Activated CD4-positive, alpha-beta T cell treated with anti-CD3 and anti-CD28 coated beads for 1 hour (primary cell): ENCODE data around the gene HJV.
"Not testable (repeated sequence)": the region's sequence is repeated elsewhere in the genome, so short reads cannot be mapped to it uniquely, and the experiment has no call there.

Experiments
- DNase-seq: peaks from one replicate; pipeline ENCODE4 v3.0.0-alpha.2; 2020

HJV gene

DNA sequence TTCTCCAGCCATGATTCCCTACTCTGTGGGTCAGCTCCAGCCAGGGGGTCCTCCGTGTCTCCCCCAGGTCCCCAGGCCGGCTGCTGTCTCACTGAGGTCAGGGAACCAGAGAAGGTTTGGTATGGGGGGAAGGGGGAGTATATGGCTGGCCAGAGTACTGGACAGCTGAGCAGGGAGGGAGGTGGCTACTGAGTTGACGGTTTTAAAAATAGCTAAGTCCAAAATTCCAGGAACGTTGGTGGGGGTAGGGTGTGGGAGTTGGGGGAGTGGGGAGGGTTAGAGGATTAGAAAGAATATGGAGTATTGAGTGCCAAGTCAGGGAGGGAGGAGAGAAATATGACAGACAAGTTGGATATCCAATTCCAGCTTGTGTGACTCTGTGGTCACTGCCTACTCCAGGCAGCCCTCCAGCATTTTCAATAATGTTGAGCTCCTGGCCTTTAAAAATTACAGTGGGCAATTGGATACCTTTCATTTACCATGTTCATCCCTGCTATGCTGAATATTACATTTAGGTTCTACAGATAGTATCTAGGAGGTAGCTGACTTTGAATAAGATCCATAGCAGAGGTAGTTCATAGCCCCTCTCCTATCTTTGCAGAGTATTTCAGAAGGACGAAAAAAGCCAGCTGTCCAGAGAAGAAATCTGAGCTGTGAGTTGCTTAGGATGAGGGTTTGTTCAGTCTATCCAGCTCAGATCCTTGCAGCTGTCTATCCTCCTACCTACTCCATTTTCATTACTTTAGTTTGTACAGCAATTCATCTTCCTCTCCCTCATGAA is at the start of gene HJV:
TSS of gene HJV (minus strand) at position 114 of the 781 bp plus-strand sequence. CDS start 1,504 bp downstream, outside the sequence.
- no peak for DNase-seq

DNA sequence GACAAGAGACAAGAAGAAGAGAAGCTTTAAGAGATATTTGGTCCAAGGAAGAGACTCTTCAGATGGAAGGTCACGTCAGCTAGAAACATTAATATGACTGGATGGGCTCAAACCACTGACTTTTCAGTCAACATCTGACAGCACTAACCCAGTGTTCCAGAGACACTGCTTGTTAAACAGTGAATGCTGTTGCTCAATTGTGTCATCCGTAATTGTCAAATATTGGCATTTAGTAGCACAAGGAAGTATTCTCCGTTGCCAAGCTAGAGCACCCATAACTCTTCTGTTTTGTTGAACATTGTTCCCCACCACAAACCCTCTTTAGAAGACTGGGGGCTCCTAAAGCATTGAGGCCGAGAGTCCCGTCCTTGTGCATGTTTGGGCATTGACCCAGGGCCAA is 37.6 kb upstream of the HJV start:
- not testable (repeated sequence) for DNase-seq

GRCh38 chr1:146051852-146052676 is 30.5 kb upstream of the HJV start:
- peak; percentile 57 for DNase-seq

DNA sequence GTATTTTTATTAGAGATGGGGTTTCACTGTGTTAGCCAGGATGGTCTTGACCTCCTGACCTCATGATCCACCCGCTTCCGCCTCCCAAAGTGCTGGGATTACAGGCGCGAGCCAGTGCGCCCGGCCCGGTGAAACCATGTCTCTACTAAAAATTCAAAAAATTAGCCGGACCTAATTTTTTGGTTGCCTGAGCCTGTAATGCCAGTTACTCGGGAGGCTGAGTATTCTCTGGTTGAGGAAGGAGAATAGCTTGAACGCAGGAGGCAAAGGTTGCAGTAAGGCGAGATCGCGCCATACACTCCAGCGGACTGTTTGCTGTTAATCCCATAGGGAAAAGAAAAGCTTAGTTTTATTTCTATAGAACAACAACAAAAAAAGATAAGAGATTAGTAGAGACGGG is 29.9 kb upstream of the HJV start:
- no peak for DNase-seq

GRCh38 chr1:146050652-146050963 is 29.1 kb upstream of the HJV start:
- not testable (repeated sequence) for DNase-seq

GRCh38 chr1:146049866-146050651 is 28.5 kb upstream of the HJV start:
- not testable (repeated sequence) for DNase-seq

GRCh38 chr1:146049436-146049835 is 27.9 kb upstream of the HJV start:
- DNase-seq = no peak

- not testable (repeated sequence) for DNase-seq
These were observed 27.1 kb upstream of the HJV start for GRCh38 chr1:146048514-146049115.

DNA sequence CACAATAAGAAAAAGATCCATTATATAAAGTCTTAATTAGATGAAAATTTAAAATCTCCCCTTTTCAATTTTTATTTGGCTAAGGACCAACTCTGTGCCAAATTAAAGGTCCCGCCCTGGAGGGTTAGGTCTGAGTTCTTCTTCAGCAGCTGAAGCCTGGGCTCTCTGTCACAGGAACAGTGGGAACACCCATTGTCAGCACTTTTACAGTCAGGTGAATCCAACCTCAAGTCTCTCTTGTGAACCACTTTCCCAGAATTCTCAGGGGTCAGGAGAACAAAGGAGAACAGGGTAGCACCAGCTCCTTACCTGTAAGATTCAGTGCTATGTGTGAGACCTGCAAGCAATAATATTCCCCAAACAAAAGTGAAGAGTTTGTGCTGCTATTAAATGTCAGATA is 25.1 kb upstream of the HJV start:
- no peak for DNase-seq

DNA sequence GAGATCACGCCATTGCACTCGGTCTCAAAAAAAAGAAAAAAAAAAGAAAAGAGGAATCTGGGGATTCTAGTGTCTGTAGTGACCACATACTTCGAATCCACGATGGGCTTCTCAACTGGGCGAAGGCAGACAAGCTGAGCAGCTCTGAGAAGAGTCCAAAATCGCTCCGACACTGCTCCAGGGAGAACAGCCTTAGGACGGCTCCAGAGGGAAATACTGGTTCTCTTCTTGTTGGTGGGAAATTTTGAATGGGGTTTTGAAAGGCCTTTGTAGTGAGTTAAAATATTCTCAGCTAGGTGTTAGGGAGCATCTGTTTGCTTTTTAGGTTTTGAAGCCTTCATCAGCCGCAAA is 18.3 kb upstream of the HJV start:
- no peak for DNase-seq

GRCh38 chr1:146036965-146037646 is 15.6 kb upstream of the HJV start:
- DNase-seq = peak; percentile 58

DNA sequence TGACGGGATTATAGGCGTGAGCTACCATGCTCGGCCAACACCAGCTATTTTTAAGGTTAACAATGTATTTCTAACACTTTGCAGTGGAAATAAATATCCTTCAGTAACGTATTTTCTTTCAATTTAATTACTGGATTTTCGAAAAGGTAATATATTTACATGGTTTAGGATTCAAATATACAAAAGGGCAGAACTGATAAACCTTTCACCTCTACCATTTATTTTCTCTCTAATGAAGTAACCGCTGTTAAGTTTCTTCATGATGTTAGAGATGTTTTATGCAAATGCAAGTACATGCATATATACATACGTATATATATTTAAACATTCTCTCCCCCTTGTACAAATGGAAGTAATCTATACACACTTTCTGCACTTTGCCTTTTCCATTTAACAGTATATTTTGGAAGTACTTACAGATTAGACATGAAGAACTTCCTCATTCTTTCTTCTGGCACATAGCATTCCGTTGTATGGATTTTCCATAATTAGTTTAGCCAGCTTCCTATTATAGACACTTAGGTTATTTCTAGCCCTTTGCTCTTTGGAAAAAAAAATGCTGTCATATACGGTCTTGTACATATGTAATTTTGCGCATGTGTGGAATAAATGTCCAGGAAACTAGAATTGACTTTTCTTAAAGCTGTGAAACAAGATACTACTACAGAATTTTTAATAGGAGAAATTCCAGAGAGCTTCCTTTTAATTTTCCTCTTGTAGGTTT is 14.9 kb upstream of the HJV start:
- DNase-seq = no peak

DNA sequence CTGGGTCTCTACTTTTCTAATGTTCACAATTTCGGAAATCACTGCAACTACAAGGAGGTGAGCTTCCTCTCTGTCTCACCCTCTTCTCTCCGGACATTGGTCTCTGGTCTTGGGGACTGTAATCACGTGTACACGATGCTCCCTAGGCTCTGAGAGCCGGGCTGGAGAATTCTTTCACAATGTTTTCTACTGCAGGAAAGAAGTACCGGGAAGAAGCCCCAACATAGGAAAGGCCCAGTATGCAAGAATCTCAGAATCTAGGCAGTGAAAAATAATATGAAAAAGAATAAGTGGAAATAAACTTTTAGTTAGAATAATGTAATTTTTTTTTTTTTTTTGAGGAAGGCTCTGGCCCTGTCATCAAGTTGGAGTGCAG is 13.5 kb upstream of the HJV start:
- no peak for DNase-seq

DNA sequence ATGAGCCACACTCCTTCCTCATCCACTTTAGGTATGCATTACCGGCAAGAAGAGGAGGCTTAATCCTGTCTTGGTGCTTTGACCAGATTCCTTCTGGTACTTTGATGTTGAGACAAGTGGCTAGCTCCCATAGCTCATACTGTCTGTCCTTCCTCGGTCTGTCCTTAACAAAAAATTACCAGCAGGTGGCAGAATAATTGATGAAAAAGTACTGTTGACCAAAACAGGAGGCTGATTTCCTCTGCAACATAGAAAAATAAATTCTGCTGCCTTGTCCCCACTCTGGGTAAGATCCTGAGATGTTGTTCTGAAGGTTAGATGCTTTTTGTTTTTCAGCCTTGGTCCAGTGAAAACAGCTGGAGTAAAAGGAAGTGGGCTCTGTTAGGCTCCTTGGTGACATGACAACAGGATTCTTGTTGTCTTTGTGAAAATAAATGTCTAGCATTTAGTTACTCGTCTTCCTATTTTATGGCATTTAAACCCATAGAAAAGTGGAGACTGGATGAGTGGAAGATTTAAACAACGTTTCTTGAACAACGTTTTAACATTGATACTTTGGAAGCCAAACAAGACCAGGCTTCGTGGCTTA is 11.2 kb upstream of the HJV start:
- DNase-seq = no peak

- DNase-seq = no peak
These were observed 9.9 kb upstream of the HJV start for GRCh38 chr1:146031476-146031875.

- no peak for DNase-seq
These were observed 7.6 kb upstream of the HJV start for GRCh38 chr1:146029117-146029516.

DNA sequence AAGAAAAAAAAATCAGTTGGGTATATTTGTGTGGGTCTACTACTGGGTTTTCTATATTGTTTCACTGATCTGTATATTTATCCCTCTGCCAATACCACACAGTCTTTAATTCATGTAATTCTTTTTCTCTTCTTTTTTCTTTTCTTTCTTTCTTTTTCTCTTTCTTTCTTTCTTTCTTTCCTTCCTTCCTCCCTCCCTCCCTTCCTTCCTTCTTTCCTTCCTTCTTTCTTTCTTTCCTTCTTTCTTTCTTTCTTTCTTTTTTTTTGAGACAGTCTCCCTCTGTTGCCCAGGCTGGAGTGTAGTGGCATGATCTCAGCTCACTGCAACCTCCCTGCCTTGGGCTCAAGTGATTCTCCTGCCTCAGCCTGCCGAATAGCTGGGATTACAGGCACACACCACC is 5.1 kb upstream of the HJV start:
- DNase-seq = not testable (repeated sequence)

DNA sequence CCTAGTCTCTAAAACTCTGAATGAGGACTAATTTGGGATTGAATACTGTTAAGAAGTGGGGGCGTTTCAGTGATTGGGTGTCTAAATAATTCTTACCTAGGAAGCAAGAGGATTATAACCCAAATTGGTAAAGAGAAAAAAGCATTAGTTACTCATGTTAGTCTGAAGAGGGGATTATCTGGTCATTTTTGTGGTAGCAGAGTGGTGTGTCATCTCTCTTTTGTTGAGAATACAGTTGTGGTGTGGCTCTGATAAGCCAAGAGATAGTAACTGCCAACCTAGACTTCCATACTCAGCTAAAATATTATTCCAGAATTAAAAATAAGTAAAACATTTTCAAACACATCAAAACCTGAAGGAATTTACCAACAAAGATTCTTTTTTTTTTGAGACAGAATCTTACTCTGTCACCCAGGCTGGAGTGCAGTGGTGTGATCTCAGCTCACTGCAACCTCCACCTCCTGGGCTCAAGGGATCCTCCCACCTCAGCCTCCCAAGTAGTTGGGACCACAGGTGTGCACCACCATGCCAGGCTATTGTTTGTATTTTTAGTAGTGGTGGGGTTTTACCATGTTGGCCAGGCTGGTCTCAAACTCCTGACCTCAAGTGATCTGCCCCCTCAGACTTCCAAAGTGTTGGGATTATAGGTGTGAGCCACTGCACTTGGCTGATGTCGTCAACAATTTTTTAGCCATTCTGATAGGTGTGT is 4.4 kb upstream of the HJV start:
- not testable (repeated sequence) for DNase-seq

DNA sequence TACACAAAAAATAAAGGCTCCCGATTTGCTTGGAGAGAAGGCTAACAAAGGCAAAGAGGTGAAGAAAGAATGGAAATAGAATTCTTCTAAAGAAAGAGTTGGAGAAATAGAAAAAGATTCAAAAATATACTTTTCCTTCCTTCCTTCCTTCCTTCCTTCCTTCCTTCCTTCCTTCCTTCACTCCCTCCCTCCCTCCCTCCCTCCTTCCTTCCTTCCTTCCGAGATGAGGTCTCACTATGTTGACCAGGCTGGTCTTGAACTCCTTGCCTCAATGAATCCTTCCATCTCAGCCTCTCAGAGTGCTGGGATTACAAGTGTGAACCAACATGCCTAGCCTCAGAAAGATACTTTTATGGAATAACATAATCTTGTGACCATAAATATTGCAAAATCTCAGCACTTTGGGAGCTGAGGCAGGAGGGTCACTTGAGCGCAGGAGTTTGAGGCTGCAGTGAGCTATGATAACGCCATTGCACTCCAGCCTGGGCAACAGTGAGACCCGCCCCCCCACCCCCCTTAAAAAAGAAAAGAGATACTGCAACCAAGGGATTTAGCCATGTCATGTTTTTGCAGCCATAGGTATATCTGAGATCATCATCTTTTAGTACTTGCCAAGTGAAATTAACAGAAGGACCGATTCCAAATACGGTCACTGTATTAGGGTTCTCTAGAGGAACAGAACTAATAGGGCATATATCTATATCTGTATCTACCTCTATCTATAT is 1.0 kb upstream of the HJV start:
- DNase-seq = no peak

DNA sequence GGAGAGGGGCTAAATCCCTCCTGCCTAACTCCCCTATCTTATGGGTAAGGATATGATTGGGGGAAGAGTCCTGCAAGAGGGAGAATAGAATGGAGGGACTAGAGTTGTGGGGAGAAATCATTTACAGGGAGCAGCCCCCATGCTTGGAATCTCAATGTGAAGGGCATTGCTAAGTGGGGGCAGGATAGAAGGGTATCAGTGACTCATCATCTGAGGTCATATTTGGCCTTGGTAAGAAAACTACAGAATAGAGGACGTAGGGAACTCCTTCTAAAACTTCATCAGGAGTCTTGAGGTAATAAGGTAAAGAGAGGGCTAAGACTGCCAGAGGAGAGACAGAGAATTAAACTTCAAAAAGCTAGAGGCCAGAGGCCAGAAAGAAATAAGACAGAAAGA is 487 bp downstream of the HJV start:
- no peak for DNase-seq
